ENCODE measurements around the gene KRT74.

DNA sequence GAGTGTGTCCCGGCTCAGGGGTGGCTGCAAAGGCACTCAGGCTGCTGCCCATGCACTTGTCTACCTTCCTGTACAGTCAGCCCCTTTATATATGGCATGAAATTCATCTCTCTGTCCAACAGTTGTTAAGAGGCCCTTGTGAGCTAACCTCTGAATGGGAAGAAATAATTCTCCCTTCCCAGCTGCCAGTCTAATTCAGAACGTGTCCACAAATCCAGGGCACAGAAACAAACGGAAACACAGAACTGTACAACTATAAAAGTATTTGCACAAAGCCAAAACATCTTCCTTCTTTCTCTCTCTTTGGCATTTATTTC is 54.3 kb downstream of the KRT74 start:
- TF ChIP-seq ZNF274 (IDR thresholded peaks at IDR 0.05; ENCODE audit: low read depth, low read length) (no peak), YY1 (IDR thresholded peaks at IDR 0.05; ENCODE audit: insufficient read depth, insufficient read length) (no peak)

Measured in NT2/D1 (cell line).